ENCODE results near the gene SCAF1. TPM values are rescaled to one million over a fixed set of nuclear protein-coding genes. Genes with fewer than 3 reads are reported as not detected.
A peak's percentile ranks its signal among the peaks of the same experiment; 100 is the strongest.

Gene SCAF1
- polyA plus RNA-seq, 2 of the 4 experiments (the other 2 are of a cell fraction): 4.0 to 47.9 TPM

GRCh38 chr19:49641688-49642491 is at the start of gene SCAF1 (continued):
- 0 out of 2 replicates have a peak, but pooled peaks have one; percentile 55 for TF ChIP-seq RARB (CRISPR knock-in tag; IDR thresholded peaks at IDR 0.05)
- no peak for TF ChIP-seq CBX2 (IDR thresholded peaks at IDR 0.05; ENCODE audit: borderline replicate concordance, low read depth)
- TF ChIP-seq ZC3H11A (IDR thresholded peaks at IDR 0.05): no peak
- TF ChIP-seq HOXB13 (CRISPR knock-in tag; IDR thresholded peaks at IDR 0.05; ENCODE audit: low read depth): no peak
- TF ChIP-seq HES2 (IDR thresholded peaks at IDR 0.05): no peak
- peak; percentile 69 for TF ChIP-seq MAZ (IDR thresholded peaks at IDR 0.05; ENCODE audit: borderline replicate concordance, low read depth, low read length)
- TF ChIP-seq MAFK (IDR thresholded peaks at IDR 0.05; ENCODE audit: partially characterized antibody): no peak
- no peak for TF ChIP-seq ZFP36 (IDR thresholded peaks at IDR 0.05; ENCODE audit: borderline replicate concordance, partially characterized antibody)
- no peak for TF ChIP-seq ATOH8 (CRISPR knock-in tag; IDR thresholded peaks at IDR 0.05; ENCODE audit: low read depth)
- TF ChIP-seq JUNB (IDR thresholded peaks at IDR 0.05): no peak
- TF ChIP-seq ZNF302 (CRISPR knock-in tag; IDR thresholded peaks at IDR 0.05): no peak
- TF ChIP-seq FOSB (CRISPR knock-in tag; IDR thresholded peaks at IDR 0.05): peak; percentile 93
- peak; percentile 93 for TF ChIP-seq PHF8 (IDR thresholded peaks at IDR 0.05; ENCODE audit: borderline replicate concordance, low read depth)
- no peak for TF ChIP-seq ZSCAN20 (CRISPR knock-in tag; IDR thresholded peaks at IDR 0.05)
- no peak for TF ChIP-seq CHD4 (IDR thresholded peaks at IDR 0.05; ENCODE audit: borderline replicate concordance)
- no peak for TF ChIP-seq KDM1A (IDR thresholded peaks at IDR 0.05; ENCODE audit: low read depth)
- TF ChIP-seq RCOR1 (IDR thresholded peaks at IDR 0.05; ENCODE audit: low read depth, low read length): no peak
- peak; percentile 74 for TF ChIP-seq MAX (IDR thresholded peaks at IDR 0.05)
- TF ChIP-seq EHMT2 (IDR thresholded peaks at IDR 0.05; ENCODE audit: low read depth): no peak
- no peak for TF ChIP-seq RAD21 (conservative IDR thresholded peaks at IDR 0.05 in 1 of 2, IDR thresholded peaks at IDR 0.05 in 1 of 2)
- no peak for TF ChIP-seq FOSL2 (IDR thresholded peaks at IDR 0.05)
- peak; percentile 74 for TF ChIP-seq FOSL2 (CRISPR knock-in tag; IDR thresholded peaks at IDR 0.05)
- TF ChIP-seq JUN (IDR thresholded peaks at IDR 0.05): peak in 1 of 2 experiments; percentile 96; a peak in 3 of 5 replicates
- peak; percentile 98 for TF ChIP-seq TFCP2L1 (CRISPR knock-in tag; IDR thresholded peaks at IDR 0.05)
- peak; percentile 93 for TF ChIP-seq TP53 (CRISPR knock-in tag; IDR thresholded peaks at IDR 0.05)
- TF ChIP-seq ESRRA (IDR thresholded peaks at IDR 0.05; ENCODE audit: borderline replicate concordance, low read length): no peak
- TF ChIP-seq RNF2 (IDR thresholded peaks at IDR 0.05; ENCODE audit: borderline replicate concordance, low read depth): no peak
- no peak for TF ChIP-seq HDAC2 (IDR thresholded peaks at IDR 0.05)
- TF ChIP-seq BCL3 (IDR thresholded peaks at IDR 0.05): peak; percentile 50; the same call in 2 of the 3 replicates
